ENCODE results near the gene LRRC59. TPM values are rescaled to one million over a fixed set of nuclear protein-coding genes. Genes with fewer than 3 reads are reported as not detected.

LRRC59 gene
- total RNA-seq, 1 donor from 2014 or later, result 113 TPM

DNA sequence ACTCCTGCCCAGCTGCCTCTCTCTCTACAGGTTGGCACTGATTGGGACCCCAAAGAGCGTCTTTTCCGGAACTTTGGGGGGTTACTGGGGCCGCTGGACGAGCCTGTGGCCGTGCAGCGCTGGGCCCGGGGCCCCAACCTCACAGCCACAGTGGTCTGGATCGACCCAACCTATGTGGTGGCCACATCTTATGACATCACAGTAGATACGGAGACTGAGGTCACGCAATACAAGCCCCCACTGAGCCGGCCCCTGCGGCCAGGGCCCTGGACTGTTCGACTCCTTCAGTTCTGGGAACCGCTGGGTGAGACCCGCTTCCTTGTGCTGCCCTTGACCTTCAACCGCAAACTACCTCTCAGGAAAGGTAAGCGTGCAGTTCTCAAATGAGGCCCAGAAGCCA, 39.1 kb downstream of the LRRC59 start:
- Mint-ChIP-seq H3K27me3 (no peaks in the 10 kb centered on the region), H3K27ac (no peak overlapping the region), H3K4me1 (peaks cover 10% of the 10 kb centered on the region), H3K9me3 (no peaks in the 10 kb centered on the region), H3K4me3 (no peak overlapping the region), H3K36me3 (ENCODE audit: low read depth) (peaks cover 33% of the 10 kb centered on the region)
- no peak for DNase-seq
- intact Hi-C loops (cut with micrococcal nuclease), result no loop called here

- Mint-ChIP-seq H3K4me1 (peaks cover 5% of the 10 kb centered on the region), H3K27me3 (no peaks in the 10 kb centered on the region), H3K9me3 (no peaks in the 10 kb centered on the region), H3K27ac (no peak overlapping the region), H3K4me3 (no peak overlapping the region), H3K36me3 (ENCODE audit: low read depth) (peaks cover 36% of the 10 kb centered on the region)
- no peak for DNase-seq
- intact Hi-C loops (cut with micrococcal nuclease), result no loop called here
Observed at GRCh38 chr17:50356892-50357510, 40.3 kb downstream of the LRRC59 start.

- H3K9me3 Mint-ChIP-seq, result no peaks in the 10 kb centered on the region
- H3K4me3 Mint-ChIP-seq, result no peak overlapping the region
- peaks cover 7% of the 10 kb centered on the region for H3K4me1 Mint-ChIP-seq
- H3K27ac Mint-ChIP-seq, result no peak overlapping the region
- no peaks in the 10 kb centered on the region for H3K27me3 Mint-ChIP-seq
- DNase-seq, result no peak
- H3K36me3 Mint-ChIP-seq (ENCODE audit: low read depth), result peaks cover 40% of the 10 kb centered on the region
- intact Hi-C loops (cut with micrococcal nuclease), result no loop called here
Observed at GRCh38 chr17:50356418-50356817, 40.9 kb downstream of the LRRC59 start.

DNA sequence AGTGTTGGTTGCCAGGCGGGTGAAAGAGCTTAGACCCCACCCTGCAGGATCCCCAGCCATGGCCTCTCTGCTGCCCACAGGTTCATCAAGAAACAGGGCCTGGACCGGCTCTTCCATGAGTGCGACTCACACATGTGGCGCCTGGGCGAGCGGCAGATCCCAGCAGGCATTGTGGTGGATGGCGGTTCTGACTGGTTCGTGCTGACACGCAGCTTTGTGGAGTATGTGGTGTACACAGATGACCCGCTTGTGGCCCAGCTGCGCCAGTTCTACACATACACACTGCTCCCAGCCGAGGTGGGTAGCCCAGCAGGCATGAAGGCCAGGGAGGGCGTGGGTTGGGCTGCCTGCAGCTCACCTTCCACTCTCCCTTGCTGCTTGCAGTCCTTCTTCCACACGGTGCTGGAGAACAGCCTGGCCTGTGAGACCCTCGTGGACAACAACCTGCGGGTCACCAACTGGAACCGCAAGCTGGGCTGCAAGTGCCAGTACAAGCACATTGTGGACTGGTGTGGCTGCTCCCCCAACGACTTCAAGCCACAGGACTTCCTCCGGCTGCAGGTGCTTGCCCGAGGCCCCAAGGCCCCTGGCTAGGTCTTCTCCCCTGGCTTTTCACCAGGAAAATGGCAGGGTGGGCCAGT, 41.5 kb downstream of the LRRC59 start:
- no peak overlapping the region for H3K27ac Mint-ChIP-seq
- H3K4me3 Mint-ChIP-seq, result no peak overlapping the region
- no peak for DNase-seq
- no peaks in the 10 kb centered on the region for H3K9me3 Mint-ChIP-seq
- intact Hi-C loops (cut with micrococcal nuclease), result no loop called here
- peaks cover 10% of the 10 kb centered on the region for H3K4me1 Mint-ChIP-seq
- H3K27me3 Mint-ChIP-seq, result no peaks in the 10 kb centered on the region
- H3K36me3 Mint-ChIP-seq (ENCODE audit: low read depth), result peaks cover 43% of the 10 kb centered on the region

DNA sequence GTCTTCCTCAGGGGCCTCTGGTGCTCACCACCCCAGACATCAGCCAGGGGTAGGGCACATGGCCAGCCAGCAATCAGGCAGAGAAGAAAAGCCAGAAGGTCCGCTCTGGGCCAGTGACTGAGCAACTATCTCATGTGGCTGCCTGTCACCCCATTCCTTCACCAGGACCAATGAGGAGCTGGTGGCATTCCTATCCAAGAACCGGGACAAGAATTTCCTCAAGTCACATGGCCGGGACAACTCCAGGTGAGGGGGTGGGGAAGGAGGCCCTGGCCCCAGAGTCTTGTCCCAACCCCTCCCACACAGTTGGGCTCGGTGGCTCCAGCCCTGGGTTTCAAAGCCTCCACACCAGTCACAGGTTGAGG, 42.0 kb downstream of the LRRC59 start:
- Mint-ChIP-seq H3K27ac (no peak overlapping the region), H3K36me3 (ENCODE audit: low read depth) (peaks cover 45% of the 10 kb centered on the region), H3K4me1 (peaks cover 12% of the 10 kb centered on the region), H3K27me3 (no peaks in the 10 kb centered on the region), H3K9me3 (no peaks in the 10 kb centered on the region), H3K4me3 (no peak overlapping the region)
- intact Hi-C loops (cut with micrococcal nuclease), result no loop called here
- DNase-seq, result no peak

- H3K36me3 Mint-ChIP-seq (ENCODE audit: low read depth), result peaks cover 45% of the 10 kb centered on the region
- H3K27ac Mint-ChIP-seq, result no peak overlapping the region
- peaks cover 12% of the 10 kb centered on the region for H3K4me1 Mint-ChIP-seq
- no peaks in the 10 kb centered on the region for H3K9me3 Mint-ChIP-seq
- DNase-seq, result no peak
- intact Hi-C loops (cut with micrococcal nuclease), result no loop called here
- H3K27me3 Mint-ChIP-seq, result no peaks in the 10 kb centered on the region
- no peak overlapping the region for H3K4me3 Mint-ChIP-seq
Observed at GRCh38 chr17:50354776-50355175, 42.5 kb downstream of the LRRC59 start.

DNA sequence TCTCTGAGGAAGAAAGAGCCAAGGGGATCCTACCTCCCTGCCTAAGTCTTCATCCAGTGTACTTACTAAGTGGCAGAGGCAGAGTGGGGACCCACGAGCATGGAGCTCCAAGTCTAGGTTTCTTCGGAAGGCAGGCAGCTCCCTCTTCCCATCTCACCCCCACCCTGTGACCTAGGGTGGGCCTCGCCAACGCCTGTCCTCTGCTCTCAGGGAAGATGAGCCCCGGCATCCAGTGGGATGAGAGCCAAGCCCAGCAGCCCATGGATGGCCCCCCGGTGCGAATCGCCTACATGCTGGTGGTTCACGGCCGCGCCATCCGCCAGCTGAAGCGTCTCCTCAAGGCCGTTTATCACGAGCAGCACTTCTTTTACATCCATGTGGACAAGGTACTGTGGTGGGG, 43.1 kb downstream of the LRRC59 start:
- Mint-ChIP-seq H3K27ac (no peak overlapping the region), H3K4me1 (peaks cover 12% of the 10 kb centered on the region), H3K27me3 (no peaks in the 10 kb centered on the region), H3K36me3 (ENCODE audit: low read depth) (peaks cover 43% of the 10 kb centered on the region), H3K4me3 (no peak overlapping the region), H3K9me3 (no peaks in the 10 kb centered on the region)
- intact Hi-C loops (cut with micrococcal nuclease), result no loop called here
- DNase-seq, result no peak

GRCh38 chr17:50353600-50354195, 43.6 kb downstream of the LRRC59 start:
- no peaks in the 10 kb centered on the region for H3K9me3 Mint-ChIP-seq
- no peak overlapping the region for H3K4me3 Mint-ChIP-seq
- no peak for DNase-seq
- no peaks in the 10 kb centered on the region for H3K27me3 Mint-ChIP-seq
- no peak overlapping the region for H3K27ac Mint-ChIP-seq
- H3K4me1 Mint-ChIP-seq, result peaks cover 14% of the 10 kb centered on the region
- H3K36me3 Mint-ChIP-seq (ENCODE audit: low read depth), result peaks cover 38% of the 10 kb centered on the region
- intact Hi-C loops (cut with micrococcal nuclease), result no loop called here

DNA sequence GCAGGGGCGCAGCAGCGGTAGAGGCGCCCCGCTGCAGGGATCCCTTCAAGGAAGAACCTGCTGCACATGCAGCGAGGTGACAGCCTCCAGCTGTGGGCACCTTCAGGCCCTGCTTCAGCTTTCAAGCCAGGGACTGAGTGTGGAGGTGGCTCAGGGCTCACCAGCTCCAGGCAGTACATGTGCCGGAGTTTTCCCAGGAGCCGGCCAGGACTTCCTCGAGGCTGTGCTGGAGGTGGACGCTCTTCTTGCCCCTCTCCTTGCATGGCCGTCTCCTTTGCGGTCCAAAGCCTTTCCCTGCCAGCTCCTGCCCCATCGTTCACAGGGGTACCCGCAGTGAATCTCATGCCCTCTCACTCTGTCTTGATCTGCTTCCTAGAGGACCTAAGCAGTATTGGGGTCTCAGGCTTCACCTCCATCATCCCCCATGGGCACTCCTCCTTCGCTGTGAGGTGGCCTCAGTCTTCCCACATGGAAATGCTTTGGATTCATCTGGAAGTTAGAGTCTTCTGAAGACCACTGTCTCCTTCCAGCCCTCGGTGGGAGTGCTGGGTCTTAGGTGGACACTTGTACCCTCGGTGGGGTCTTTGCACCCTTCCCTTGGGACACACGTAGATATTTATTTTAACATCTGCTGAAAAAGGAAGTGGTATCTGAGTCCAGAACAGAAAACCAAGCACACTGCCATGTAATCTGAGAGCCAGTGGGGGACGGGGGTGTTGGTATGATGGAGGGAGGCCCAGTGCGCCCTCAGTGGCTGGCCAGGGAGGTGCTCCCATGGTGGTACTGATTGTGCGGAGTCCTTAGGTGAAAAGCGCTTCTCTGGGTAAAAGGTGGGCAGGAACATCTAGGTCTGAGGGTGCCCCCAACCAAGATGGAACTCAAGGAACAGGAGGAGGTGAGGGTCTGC, 44.4 kb downstream of the LRRC59 start:
- Mint-ChIP-seq H3K27me3 (no peaks in the 10 kb centered on the region), H3K36me3 (ENCODE audit: low read depth) (peaks cover 34% of the 10 kb centered on the region), H3K4me3 (no peak overlapping the region), H3K4me1 (peaks cover 21% of the 10 kb centered on the region), H3K27ac (no peak overlapping the region), H3K9me3 (no peaks in the 10 kb centered on the region)
- no peak for DNase-seq
- intact Hi-C loops (cut with micrococcal nuclease), result no loop called here

DNA sequence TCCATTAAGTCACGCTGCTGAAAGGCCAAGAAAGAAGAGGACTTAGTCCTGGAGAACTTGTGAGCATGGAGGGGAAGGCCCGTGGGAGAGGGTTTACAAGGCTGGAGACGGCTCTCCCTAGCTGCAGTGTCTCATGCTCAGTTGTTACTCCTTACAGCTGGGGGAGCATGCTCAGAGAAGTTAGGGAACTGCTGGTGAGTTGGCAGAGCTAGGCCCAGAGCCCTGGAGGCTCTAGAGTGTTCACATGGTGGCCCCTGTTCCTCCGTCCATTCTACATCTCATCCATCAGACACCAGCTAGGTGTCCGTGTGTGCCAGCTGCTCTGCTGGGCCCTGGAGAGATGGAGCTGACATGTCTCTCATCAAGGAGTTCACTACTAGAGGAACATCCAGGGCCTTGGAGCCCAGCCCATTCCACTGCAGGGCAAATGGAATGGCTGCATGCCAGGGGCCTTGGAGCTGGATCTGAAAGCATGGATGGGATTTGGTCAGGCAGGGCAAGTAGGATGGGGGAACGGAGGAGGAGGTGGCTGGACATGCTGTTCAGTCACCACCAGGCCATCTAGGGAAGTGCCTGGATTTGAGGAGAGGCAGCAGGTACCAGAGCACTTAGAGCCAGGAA, 45.1 kb downstream of the LRRC59 start:
- DNase-seq, result no peak
- Mint-ChIP-seq H3K4me3 (no peak overlapping the region), H3K36me3 (ENCODE audit: low read depth) (peaks cover 30% of the 10 kb centered on the region), H3K9me3 (no peaks in the 10 kb centered on the region), H3K27me3 (no peaks in the 10 kb centered on the region), H3K27ac (no peak overlapping the region), H3K4me1 (peaks cover 26% of the 10 kb centered on the region)
- intact Hi-C loops (cut with micrococcal nuclease), result no loop called here

DNA sequence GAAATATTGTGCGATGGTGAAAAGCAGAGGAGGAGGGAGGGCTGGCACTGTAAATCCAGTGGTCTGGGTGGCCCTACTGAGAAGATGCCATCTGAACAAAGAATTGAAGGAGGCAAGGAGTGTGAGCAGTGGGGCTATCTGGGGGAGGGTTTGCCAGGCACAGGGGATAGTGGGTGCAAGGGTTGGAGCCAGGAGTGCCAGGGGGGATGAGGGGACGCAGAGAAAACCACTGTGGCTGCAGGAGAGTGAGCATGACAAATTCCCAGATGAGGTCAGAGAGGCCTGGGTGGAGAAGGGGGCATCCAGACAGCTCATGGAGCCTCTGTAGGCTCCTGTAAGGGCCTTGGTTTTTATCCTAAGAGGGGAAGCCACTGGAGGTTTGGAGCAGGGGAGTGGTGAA, 46.6 kb downstream of the LRRC59 start:
- Mint-ChIP-seq H3K36me3 (ENCODE audit: low read depth) (peaks cover 30% of the 10 kb centered on the region), H3K27me3 (no peaks in the 10 kb centered on the region), H3K4me3 (no peak overlapping the region), H3K27ac (peak overlapping the region; percentile 34), H3K9me3 (no peaks in the 10 kb centered on the region), H3K4me1 (peaks cover 31% of the 10 kb centered on the region)
- intact Hi-C loops (cut with micrococcal nuclease), result no loop called here
- DNase-seq, result no peak

DNA sequence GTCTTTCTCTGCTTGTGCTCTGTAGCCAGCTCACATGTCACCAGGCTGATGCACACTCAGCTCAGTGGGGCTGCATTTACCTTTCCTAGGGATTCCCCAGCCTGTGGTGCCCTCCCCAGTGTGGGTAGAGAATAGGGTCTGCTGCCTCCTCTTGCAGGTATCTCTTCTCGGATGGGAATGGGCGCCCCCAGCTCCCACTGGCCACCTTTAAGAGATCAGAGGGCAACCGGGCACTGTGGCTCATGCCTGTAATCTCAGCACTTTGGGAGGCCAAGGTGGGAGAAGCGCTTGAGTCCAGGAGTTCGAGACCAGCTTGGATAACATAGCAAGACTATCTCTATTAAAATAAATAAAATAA, 48.1 kb downstream of the LRRC59 start:
- intact Hi-C loops (cut with micrococcal nuclease), result loop anchor here (5.0 kb wide), 1 partner anchor 42 kb away; no protein-coding TSS in a partner anchor
- Mint-ChIP-seq H3K4me1 (peaks cover 41% of the 10 kb centered on the region), H3K9me3 (no peaks in the 10 kb centered on the region), H3K27ac (no peak overlapping the region), H3K27me3 (no peaks in the 10 kb centered on the region), H3K36me3 (ENCODE audit: low read depth) (peaks cover 18% of the 10 kb centered on the region), H3K4me3 (no peak overlapping the region)
- DNase-seq, result no peak

GRCh38 chr17:50348522-50349242, 48.6 kb downstream of the LRRC59 start:
- H3K36me3 Mint-ChIP-seq (ENCODE audit: low read depth), result peaks cover 17% of the 10 kb centered on the region
- H3K4me3 Mint-ChIP-seq, result peak overlapping the region; percentile 95
- DNase-seq, result no peak
- H3K27me3 Mint-ChIP-seq, result no peaks in the 10 kb centered on the region
- H3K4me1 Mint-ChIP-seq, result peaks cover 41% of the 10 kb centered on the region
- H3K27ac Mint-ChIP-seq, result peak overlapping the region; percentile 22
- H3K9me3 Mint-ChIP-seq, result no peaks in the 10 kb centered on the region
- intact Hi-C loops (cut with micrococcal nuclease), result loop anchor here (5.0 kb wide), 1 partner anchor 41 kb away; no protein-coding TSS in a partner anchor

Measured in activated CD4-positive, alpha-beta T cell treated with anti-CD3 and anti-CD28 coated beads, Interleukin-2, amount 10 ng/mL, durations not matched to agents 24 days and 14 days (primary cell).